Ovary (tissue), 3 donors: Measurements from ENCODE around the gene GHRH.

Experiments
- EP300 ChIP-seq: sonication (generic); formaldehyde crosslinking; IDR thresholded peaks from one replicate; pipeline ENCODE4 v1.6.1; 2017; ENCODE audit warnings: antibody characterized with exemption
- POLR2A ChIP-seq: fragments of 450-650 bp; IDR thresholded peaks from one replicate; pipeline ENCODE4 v1.6.1; 2017; ENCODE audit warnings: antibody characterized with exemption, mild to moderate bottlenecking, moderate library complexity
- TF ChIP-seq, protein P1 (sequence below), 3 donors: fragments of 450-650 bp in 2 of 3; fragments of 200-600 bp in 1 of 3; IDR thresholded peaks; one replicate each; pipeline versions ENCODE4 v1.5.1 to v1.8.0; 2016 to 2022; ENCODE audit warnings: antibody characterized with exemption in 3 of 3, mild to moderate bottlenecking in 1 of 3
- donor health status: DM: no; HTN: no; CAD: no.

DNA sequence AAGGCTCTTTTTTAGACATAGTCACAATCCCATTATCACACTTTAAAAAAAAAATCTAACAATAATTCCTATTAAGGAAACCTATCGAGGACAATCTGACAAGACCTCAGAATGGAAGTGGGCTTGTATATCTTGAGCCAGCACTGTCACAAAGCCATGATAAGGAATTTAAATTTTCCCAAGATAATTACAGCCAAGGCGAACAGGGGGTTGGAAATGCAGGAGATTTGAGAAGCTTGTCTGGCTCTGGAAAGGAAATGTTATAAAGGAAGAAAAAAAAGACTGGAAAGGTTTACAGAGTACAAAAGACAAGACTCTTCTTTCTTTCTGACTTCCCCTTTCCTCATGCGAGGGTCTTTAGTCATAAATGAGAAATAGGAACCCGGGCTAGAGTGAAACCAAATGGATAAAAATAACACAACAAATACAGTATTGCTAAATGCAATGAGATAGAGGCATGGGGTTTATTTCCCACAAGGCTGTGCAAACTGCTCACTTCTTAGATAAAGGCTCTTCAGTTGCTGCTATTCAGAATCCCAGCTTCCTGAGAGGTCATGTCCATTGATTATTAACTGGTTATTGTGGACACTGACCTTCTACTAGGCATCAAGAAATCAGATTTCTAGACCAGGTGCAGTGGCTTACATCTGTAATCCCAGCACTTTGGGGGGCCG lies 13.4 kb upstream of the GHRH start:
- TF ChIP-seq, protein P1, sequence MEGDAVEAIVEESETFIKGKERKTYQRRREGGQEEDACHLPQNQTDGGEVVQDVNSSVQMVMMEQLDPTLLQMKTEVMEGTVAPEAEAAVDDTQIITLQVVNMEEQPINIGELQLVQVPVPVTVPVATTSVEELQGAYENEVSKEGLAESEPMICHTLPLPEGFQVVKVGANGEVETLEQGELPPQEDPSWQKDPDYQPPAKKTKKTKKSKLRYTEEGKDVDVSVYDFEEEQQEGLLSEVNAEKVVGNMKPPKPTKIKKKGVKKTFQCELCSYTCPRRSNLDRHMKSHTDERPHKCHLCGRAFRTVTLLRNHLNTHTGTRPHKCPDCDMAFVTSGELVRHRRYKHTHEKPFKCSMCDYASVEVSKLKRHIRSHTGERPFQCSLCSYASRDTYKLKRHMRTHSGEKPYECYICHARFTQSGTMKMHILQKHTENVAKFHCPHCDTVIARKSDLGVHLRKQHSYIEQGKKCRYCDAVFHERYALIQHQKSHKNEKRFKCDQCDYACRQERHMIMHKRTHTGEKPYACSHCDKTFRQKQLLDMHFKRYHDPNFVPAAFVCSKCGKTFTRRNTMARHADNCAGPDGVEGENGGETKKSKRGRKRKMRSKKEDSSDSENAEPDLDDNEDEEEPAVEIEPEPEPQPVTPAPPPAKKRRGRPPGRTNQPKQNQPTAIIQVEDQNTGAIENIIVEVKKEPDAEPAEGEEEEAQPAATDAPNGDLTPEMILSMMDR (IDR thresholded peaks at IDR 0.05): no peak
- no peak for TF ChIP-seq POLR2A
- no peak for TF ChIP-seq EP300
